Measurements from ENCODE around the gene CDK5. TPM values are rescaled to one million over a fixed set of nuclear protein-coding genes. Genes with fewer than 3 reads are reported as not detected.
"Not testable (repeated sequence)": the region's sequence is repeated elsewhere in the genome, so short reads cannot be mapped to it uniquely, and the experiment has no call there.

Gene CDK5
- total RNA-seq, 1 donor from 2014 or later = 10.4 TPM

DNA sequence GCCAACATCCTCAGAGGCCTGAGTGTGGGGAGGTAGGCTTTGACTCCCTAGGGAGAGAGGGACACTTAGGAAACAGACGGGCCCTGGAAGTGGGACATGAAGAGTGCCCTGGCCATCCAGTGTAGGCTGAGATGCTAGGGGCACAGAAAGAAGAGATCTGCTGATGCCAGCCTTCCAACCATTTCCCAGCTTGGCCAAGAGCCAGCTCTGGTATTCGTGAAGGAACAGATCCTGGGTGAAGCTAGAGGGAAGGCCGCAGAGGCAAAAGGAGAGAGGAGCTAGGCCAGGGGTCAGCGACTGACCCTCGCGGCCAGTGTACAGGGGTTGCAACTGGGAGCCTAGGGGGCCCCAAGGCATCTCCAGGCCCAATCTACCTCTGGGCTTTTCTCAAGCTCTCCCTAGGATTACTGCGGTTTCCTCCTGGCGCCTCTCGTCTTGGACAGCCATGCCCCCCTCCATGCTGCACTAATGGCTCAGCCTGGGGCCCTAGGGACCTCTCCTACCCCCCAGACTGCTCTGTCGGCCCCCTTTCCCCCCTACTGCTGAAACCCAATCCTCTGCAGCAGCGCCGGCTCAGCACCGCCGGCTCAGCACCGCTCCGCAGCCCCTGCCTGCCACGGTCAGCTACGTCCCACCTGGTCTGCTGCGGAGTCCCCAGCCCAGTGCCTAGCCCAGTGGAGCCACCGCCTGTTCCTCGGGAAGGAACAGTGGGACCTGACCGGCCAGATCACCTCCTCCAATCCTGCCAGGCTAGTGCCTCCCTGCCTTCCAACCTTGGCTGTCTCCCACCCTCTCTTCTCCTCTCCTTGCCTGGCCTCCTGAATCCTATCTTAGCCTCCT is 9.5 kb downstream of the CDK5 start, which contains the start of gene ASIC3:
ASIC3 (plus strand) TSS at position 556 of the 840 bp plus-strand sequence. CDS start 355 bp downstream, outside the sequence.
- peaks cover 6% of the 10 kb centered on the region for H3K4me1 ChIP-seq
- no peak within 1 kb of the TSS for H3K27ac ChIP-seq
- no peaks in the 10 kb centered on the region for H3K27me3 ChIP-seq
- TF ChIP-seq, protein P1, sequence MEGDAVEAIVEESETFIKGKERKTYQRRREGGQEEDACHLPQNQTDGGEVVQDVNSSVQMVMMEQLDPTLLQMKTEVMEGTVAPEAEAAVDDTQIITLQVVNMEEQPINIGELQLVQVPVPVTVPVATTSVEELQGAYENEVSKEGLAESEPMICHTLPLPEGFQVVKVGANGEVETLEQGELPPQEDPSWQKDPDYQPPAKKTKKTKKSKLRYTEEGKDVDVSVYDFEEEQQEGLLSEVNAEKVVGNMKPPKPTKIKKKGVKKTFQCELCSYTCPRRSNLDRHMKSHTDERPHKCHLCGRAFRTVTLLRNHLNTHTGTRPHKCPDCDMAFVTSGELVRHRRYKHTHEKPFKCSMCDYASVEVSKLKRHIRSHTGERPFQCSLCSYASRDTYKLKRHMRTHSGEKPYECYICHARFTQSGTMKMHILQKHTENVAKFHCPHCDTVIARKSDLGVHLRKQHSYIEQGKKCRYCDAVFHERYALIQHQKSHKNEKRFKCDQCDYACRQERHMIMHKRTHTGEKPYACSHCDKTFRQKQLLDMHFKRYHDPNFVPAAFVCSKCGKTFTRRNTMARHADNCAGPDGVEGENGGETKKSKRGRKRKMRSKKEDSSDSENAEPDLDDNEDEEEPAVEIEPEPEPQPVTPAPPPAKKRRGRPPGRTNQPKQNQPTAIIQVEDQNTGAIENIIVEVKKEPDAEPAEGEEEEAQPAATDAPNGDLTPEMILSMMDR (IDR thresholded peaks at IDR 0.05) = no peak
- H3K36me3 ChIP-seq = peaks cover 15% of the 10 kb centered on the region
- ATAC-seq = no peak
- DNase-seq = no peak
- intact Hi-C loops (cut with DNase I) = no loop called here
- H3K4me3 ChIP-seq = no peak within 1 kb of the TSS
- no peaks in the 10 kb centered on the region for H3K9me3 ChIP-seq

DNA sequence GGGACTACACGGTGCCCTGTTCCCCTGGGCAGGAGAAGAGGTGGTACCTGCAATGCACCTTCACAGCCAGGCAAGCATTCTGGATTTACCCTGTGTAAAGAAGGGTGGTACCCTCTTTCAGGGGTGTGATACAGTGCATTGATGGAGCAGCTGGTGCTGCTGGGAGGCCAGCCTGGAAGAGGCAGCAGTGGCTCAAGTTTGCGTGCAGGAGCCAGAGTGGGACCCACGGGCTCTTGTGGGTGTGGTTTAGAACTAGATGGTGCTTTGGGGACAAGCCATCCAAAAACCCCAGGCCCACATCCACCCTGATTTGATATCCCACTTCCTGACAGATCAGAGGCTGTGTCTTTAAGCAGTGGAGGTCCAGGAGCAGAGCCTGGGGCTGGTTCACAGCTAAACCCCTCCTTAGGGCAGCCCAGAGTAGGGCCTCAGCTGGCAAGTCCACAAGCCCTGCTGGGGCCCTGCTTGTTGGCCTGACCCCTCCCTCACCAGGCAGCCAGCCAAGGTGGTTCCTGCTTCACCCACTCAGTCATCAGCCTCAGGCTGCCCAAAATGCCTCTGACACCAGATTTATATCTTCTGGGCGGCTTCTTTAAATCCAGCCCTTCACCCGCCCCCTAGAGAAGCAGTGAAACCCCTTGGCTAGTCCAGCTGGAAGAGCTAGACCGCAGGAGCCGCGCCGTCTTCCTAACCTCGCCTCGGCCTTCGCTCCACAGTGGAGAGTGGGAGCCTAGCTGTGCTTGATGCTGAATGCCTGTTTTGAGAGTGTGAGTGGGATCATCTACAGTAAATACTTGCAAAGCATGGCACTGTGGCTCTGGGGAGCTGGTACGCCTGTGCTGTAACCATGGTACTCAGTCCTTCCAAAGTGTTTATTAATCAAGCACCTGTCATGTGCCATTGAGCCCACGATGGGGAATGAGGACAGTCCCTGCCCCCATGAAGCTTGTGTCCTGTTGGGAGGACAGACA is 10.8 kb downstream of the CDK5 start:
- Histone ChIP-seq H3K4me3 (no peak overlapping the region), H3K9me3 (no peaks in the 10 kb centered on the region), H3K27ac (no peak overlapping the region), H3K4me1 (peaks cover 6% of the 10 kb centered on the region), H3K36me3 (peaks cover 22% of the 10 kb centered on the region), H3K27me3 (no peaks in the 10 kb centered on the region)
- intact Hi-C loops (cut with DNase I) = no loop called here
- TF ChIP-seq, protein P1 (IDR thresholded peaks at IDR 0.05) = no peak
- DNase-seq (no peak), ATAC-seq (no peak)

DNA sequence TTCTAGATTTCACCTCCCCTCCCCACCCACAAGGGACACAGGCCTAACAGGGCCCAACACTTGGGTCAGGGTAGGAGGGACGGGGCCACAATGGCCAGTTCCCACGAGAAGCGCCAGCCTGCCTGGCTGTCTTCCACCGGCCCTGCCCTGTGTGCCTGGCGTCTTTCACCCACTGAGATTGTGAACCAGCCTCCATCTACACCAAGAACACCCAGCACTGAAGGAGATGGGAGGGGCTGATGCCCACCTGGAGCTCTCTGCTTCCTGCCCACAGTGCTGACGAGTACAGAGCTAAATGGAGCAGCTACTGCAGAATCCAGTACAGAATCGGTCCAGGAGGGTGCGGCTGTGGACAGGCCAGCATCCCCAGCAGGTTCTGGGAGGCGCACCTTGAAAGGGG is 11.7 kb downstream of the CDK5 start:
- TF ChIP-seq, protein P1 (IDR thresholded peaks at IDR 0.05) = no peak
- no peak overlapping the region for H3K4me3 ChIP-seq
- H3K27ac ChIP-seq = no peak overlapping the region
- intact Hi-C loops (cut with DNase I) = no loop called here
- no peaks in the 10 kb centered on the region for H3K9me3 ChIP-seq
- peaks cover 3% of the 10 kb centered on the region for H3K4me1 ChIP-seq
- no peaks in the 10 kb centered on the region for H3K27me3 ChIP-seq
- H3K36me3 ChIP-seq = peaks cover 24% of the 10 kb centered on the region
- ATAC-seq (no peak), DNase-seq (no peak)

DNA sequence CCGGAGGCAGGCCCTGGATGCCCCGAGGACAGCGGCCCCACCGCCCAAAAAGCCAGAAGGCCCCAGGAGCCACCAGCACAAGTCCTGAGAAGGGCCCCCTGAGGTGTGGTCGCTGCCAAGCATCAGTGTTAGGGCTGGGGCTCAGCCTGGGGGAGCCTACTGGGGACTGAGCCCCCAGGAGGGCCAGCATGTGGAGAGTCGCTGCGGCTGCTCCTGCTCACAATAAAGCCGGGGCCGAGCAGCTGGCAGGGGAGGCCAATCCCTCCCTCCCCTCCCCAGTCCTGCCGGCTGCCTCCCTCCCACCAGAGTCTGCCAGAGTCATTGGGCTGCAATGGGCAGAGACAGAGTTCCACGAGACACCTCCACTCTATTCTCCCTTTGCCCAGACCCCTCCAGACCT is 12.4 kb downstream of the CDK5 start:
- H3K9me3 ChIP-seq = no peaks in the 10 kb centered on the region
- peaks cover 24% of the 10 kb centered on the region for H3K36me3 ChIP-seq
- H3K27me3 ChIP-seq = no peaks in the 10 kb centered on the region
- no peak overlapping the region for H3K4me3 ChIP-seq
- H3K27ac ChIP-seq = no peak overlapping the region
- TF ChIP-seq, protein P1 (IDR thresholded peaks at IDR 0.05) = no peak
- H3K4me1 ChIP-seq = no peaks in the 10 kb centered on the region
- DNase-seq (no peak), ATAC-seq (no peak)
- intact Hi-C loops (cut with DNase I) = no loop called here

DNA sequence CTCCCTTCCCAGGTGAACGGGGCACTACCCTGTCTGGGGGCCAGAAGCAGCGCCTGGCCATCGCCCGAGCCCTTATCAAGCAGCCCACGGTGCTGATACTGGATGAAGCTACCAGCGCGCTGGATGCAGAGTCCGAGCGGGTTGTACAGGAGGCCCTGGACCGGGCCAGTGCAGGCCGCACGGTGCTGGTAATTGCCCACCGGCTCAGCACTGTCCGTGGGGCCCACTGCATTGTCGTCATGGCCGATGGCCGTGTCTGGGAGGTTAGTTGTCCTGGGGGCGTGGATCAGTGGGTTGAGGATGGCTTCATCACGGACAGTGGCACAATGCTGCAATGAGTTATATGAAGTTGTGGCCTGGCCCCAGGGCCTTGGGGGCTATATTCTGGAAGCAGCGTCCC is 13.7 kb downstream of the CDK5 start:
- intact Hi-C loops (cut with DNase I) = no loop called here
- Histone ChIP-seq H3K9me3 (no peaks in the 10 kb centered on the region), H3K4me3 (no peak overlapping the region), H3K27ac (no peak overlapping the region), H3K36me3 (peaks cover 24% of the 10 kb centered on the region), H3K4me1 (peaks cover 7% of the 10 kb centered on the region), H3K27me3 (no peaks in the 10 kb centered on the region)
- ATAC-seq (no peak), DNase-seq (no peak)
- TF ChIP-seq, protein P1 (IDR thresholded peaks at IDR 0.05) = no peak

DNA sequence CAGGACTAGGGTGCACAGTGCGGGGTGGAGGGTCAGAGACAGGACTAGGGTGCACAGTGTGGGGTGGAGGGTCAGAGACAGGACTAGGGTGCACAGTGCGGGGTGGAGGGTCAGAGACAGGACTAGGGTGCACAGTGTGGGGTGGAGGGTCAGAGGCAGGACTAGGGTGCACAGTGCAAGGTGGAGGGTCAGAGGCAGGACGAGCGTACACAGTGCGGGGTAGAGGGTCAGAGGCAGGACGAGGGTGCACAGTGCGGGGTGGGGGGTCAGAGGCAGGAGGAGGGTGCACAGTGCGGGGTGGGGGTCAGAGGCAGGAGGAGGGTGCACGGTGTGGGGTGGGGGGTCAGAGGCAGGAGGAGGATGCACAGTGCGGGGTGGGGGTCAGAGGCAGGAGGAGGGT is 14.2 kb downstream of the CDK5 start:
- H3K27ac ChIP-seq; H3K4me3 ChIP-seq; intact Hi-C loops (cut with DNase I); ATAC-seq; DNase-seq; H3K9me3 ChIP-seq; H3K27me3 ChIP-seq: not testable (repeated sequence)
- H3K36me3 ChIP-seq = peaks cover 24% of the 10 kb centered on the region
- peaks cover 11% of the 10 kb centered on the region for H3K4me1 ChIP-seq

All from upper lobe of right lung (tissue), 1 donor.